H1 (cell line): ENCODE measurements around the gene SGSH. TPM values are rescaled to one million over a fixed set of nuclear protein-coding genes. Genes with fewer than 3 reads are reported as not detected.
A peak's percentile ranks its signal among the peaks of the same experiment; 100 is the strongest.
"Not testable (repeated sequence)": the region's sequence is repeated elsewhere in the genome, so short reads cannot be mapped to it uniquely, and the experiment has no call there.

Experiments
- CTCF ChIA-PET: fragments of 300-600 bp; sonication (Branson Sonifier 250); formaldehyde crosslinking; loops from one replicate; lab custom pipeline; 2021; ENCODE audit not compliant: partially characterized antibody; lab: Charles Lee
- POLR2A ChIA-PET: fragments of 300-600 bp; sonication (Branson Sonifier 250); formaldehyde crosslinking; loops from one replicate; lab custom pipeline; 2021; ENCODE audit warnings: inconsistent platforms; ENCODE audit not compliant: partially characterized antibody; lab: Charles Lee
- DNase-seq, 2 experiments: peaks; one replicate each; pipeline versions ENCODE4 v3.0.0 to v3.0.0-alpha.2; 2010 to 2022; ENCODE audit warnings: low spot score in 2 of 2, low read depth in 1 of 2, mixed read lengths in 1 of 2
- FAIRE-seq: peaks from 2 replicates; lab custom pipeline; 2011; peaks lifted over from hg19 to GRCh38; lab: Jason Lieb, UNC
- H2AFZ ChIP-seq: 2 replicates; pipeline ENCODE4 v1.8.1; 2012; ENCODE audit warnings: low read length, inconsistent platforms
- H2AK5ac ChIP-seq: 2 replicates; pipeline ENCODE4 v1.6.1; 2013; ENCODE audit warnings: low read depth, low read length
- H2BK120ac ChIP-seq: replicated peaks from 2 replicates; pipeline ENCODE3; 2013; ENCODE audit warnings: low read depth, low read length, inconsistent platforms
- H2BK12ac ChIP-seq: 2 replicates; pipeline ENCODE4 v1.6.1; 2013; ENCODE audit warnings: low read depth, low read length
- H2BK15ac ChIP-seq: 2 replicates; pipeline ENCODE4 v1.6.1; 2013; ENCODE audit warnings: low read length
- H2BK20ac ChIP-seq: 2 replicates; pipeline ENCODE4 v1.6.1; 2013; ENCODE audit warnings: low read length
- H2BK5ac ChIP-seq: 2 replicates; pipeline ENCODE4 v1.6.1; 2013; ENCODE audit warnings: low read depth, low read length
- H3K14ac ChIP-seq: 2 replicates; pipeline ENCODE4 v1.6.1; 2013; ENCODE audit warnings: inconsistent platforms; ENCODE audit not compliant: insufficient read length
- H3K18ac ChIP-seq: 2 replicates; pipeline ENCODE4 v1.6.1; 2013; ENCODE audit warnings: low read length; ENCODE audit errors: extremely low read depth
- H3K23ac ChIP-seq: 2 replicates; pipeline ENCODE4 v1.6.1; 2013; ENCODE audit warnings: inconsistent platforms; ENCODE audit not compliant: insufficient read length
- H3K23me2 ChIP-seq: 2 replicates; pipeline ENCODE4 v1.6.1; 2013; ENCODE audit warnings: low read depth, low read length
- H3K27ac ChIP-seq: 2 replicates; pipeline ENCODE4 v1.6.1; 2011; ENCODE audit warnings: low read depth, low read length, inconsistent platforms
- H3K27me3 ChIP-seq, 4 experiments: replicated peaks in 1 of 4; 1 replicate in 1 of 4; 2 replicates in 3 of 4; pipeline versions ENCODE4 v1.6.1 to v1.8.1; 2011 to 2013; ENCODE audit warnings: low read length in 3 of 4, mild to moderate bottlenecking in 3 of 4, inconsistent platforms in 2 of 4, mixed read lengths in 2 of 4, moderate library complexity in 1 of 4; ENCODE audit not compliant: control insufficient read depth in 3 of 4, insufficient read depth in 3 of 4; ENCODE audit errors: extremely low read depth in 1 of 4
- H3K36me3 ChIP-seq, 4 experiments: 2 replicates each; pipeline versions ENCODE4 v1.6.1 to v1.8.1; 2011 to 2013; ENCODE audit warnings: mild to moderate bottlenecking in 4 of 4, low read length in 3 of 4, moderate library complexity in 2 of 4, control low read depth in 1 of 4, inconsistent platforms in 1 of 4; ENCODE audit not compliant: insufficient read depth in 4 of 4, control insufficient read depth in 2 of 4
- H3K4ac ChIP-seq: replicated peaks from 2 replicates; pipeline ENCODE3; 2013; ENCODE audit warnings: low read length, low read depth, mixed read lengths, inconsistent platforms; ENCODE audit not compliant: insufficient read length
- H3K4me1 ChIP-seq, 4 experiments: replicated peaks in 1 of 4; 1 replicate in 1 of 4; 2 replicates in 3 of 4; pipeline versions ENCODE4 v1.6.1 to v1.8.1; 2011 to 2013; ENCODE audit warnings: low read length in 3 of 4, inconsistent platforms in 2 of 4, mixed read lengths in 1 of 4; ENCODE audit not compliant: insufficient read depth in 4 of 4, control insufficient read depth in 3 of 4
- H3K4me2 ChIP-seq, 2 experiments: 2 replicates each; pipeline versions ENCODE4 v1.6.1 to v1.8.1; 2011 to 2013; ENCODE audit warnings: low read depth in 2 of 2, low read length in 2 of 2, control low read depth in 1 of 2, inconsistent platforms in 1 of 2, mild to moderate bottlenecking in 1 of 2; ENCODE audit not compliant: insufficient read depth in 1 of 2
- H3K4me3 ChIP-seq, 4 experiments: fragments of 200-600, 300-600 bp in 1 of 4; sonication (generic), shearing (Covaris generic), sonication (Bioruptor Twin) in 1 of 4; 2 replicates each; pipeline versions ENCODE4 v1.5.1 to v1.8.1; 2011 to 2016; ENCODE audit warnings: low read length in 4 of 4, low read depth in 3 of 4, control low read depth in 2 of 4, inconsistent platforms in 2 of 4, mild to moderate bottlenecking in 2 of 4, mixed read lengths in 1 of 4, moderate library complexity in 1 of 4; ENCODE audit not compliant: insufficient read depth in 2 of 4; ENCODE audit errors: extremely low read depth in 1 of 4
- H3K56ac ChIP-seq: replicated peaks from 2 replicates; pipeline ENCODE3; 2013; ENCODE audit warnings: low read depth, mild to moderate bottlenecking, mixed read lengths, low read length, inconsistent platforms; ENCODE audit not compliant: insufficient read length
- H3K79me1 ChIP-seq: 2 replicates; pipeline ENCODE4 v1.6.1; 2013; ENCODE audit warnings: low read depth, low read length, control low read depth
- H3K79me2 ChIP-seq, 2 experiments: 2 replicates each; pipeline versions ENCODE4 v1.6.1 to v1.8.1; 2012 to 2013; ENCODE audit warnings: low read length in 2 of 2, mild to moderate bottlenecking in 2 of 2, inconsistent platforms in 1 of 2; ENCODE audit not compliant: insufficient read depth in 2 of 2, control insufficient read depth in 1 of 2
- H3K9ac ChIP-seq, 4 experiments: replicated peaks in 1 of 4; 1 replicate in 1 of 4; 2 replicates in 3 of 4; pipeline versions ENCODE4 v1.6.1 to v1.8.1; 2011 to 2013; ENCODE audit warnings: low read depth in 3 of 4, low read length in 3 of 4, control low read depth in 2 of 4, mild to moderate bottlenecking in 2 of 4, moderate library complexity in 2 of 4, inconsistent platforms in 1 of 4; ENCODE audit errors: extremely low read depth in 1 of 4
- H3K9me3 ChIP-seq, 2 experiments: 2 replicates each; pipeline versions ENCODE4 v1.6.1 to v1.8.1; 2012 to 2013; ENCODE audit warnings: mild to moderate bottlenecking in 2 of 2, moderate library complexity in 2 of 2, control low read depth in 1 of 2, inconsistent platforms in 1 of 2, low read depth in 1 of 2, low read length in 1 of 2, mixed read lengths in 1 of 2; ENCODE audit not compliant: insufficient read depth in 2 of 2
- H4K20me1 ChIP-seq, 2 experiments: replicated peaks in 1 of 2; 2 replicates each; pipeline versions ENCODE3 to v1.8.1; 2011 to 2013; ENCODE audit warnings: inconsistent platforms in 2 of 2, low read length in 2 of 2, mild to moderate bottlenecking in 1 of 2; ENCODE audit not compliant: insufficient read depth in 2 of 2, control insufficient read depth in 1 of 2
- H4K5ac ChIP-seq: 2 replicates; pipeline ENCODE4 v1.6.1; 2013; ENCODE audit warnings: low read length, low read depth, mixed read lengths, inconsistent platforms; ENCODE audit not compliant: insufficient read length
- H4K8ac ChIP-seq: 2 replicates; pipeline ENCODE4 v1.8.0; 2013; ENCODE audit warnings: mild to moderate bottlenecking, moderate library complexity, low read length, inconsistent platforms; ENCODE audit not compliant: insufficient read depth; ENCODE audit errors: extremely low read depth
- H4K91ac ChIP-seq: replicated peaks from 2 replicates; pipeline ENCODE3; 2013; ENCODE audit warnings: low read length, mixed read lengths, inconsistent platforms; ENCODE audit not compliant: insufficient read length
- KDM1A ChIP-seq: fragments of 200-600, 300-600 bp; sonication (generic); IDR thresholded peaks from 2 replicates; pipeline ENCODE4 v1.7.1; 2016; ENCODE audit warnings: mild to moderate bottlenecking, low read length, borderline replicate concordance
- WGBS, 2 experiments: shearing (Covaris generic) in 1 of 2; methylation state at CpG; one replicate each; pipeline versions ENCODE4 v1.1.6 to v1.1.7; 2013 to 2015; ENCODE audit warnings: low lambda C conversion rate in 2 of 2, mixed read lengths in 2 of 2, inconsistent platforms in 1 of 2, low coverage in 1 of 2, missing lambda C conversion rate in 1 of 2; ENCODE audit not compliant: insufficient replicate concordance in 2 of 2, insufficient coverage in 1 of 2, insufficient read length in 1 of 2; ENCODE audit errors: extremely low coverage in 1 of 2, missing lambda C conversion rate in 1 of 2; 5-methylcytosine and 5-hydroxymethylcytosine counted together
- polyA plus RNA-seq, 7 experiments: library from polyadenylated mRNA; depleted of rRNA in 3 of 7; stranded (reverse) in 5 of 7; unstranded in 2 of 7; fragments of >200 nt in 5 of 7; fragments of 200-250 nt in 2 of 7; gene quantifications; 1 replicate in 5 of 7; 2 replicates in 1 of 7; 4 replicates in 1 of 7; pipeline versions ENCODE4 v1.2.1 to v1.2.3, GENCODE V29; 2011 to 2013; ENCODE audit warnings: missing spikeins in 2 of 7, mixed read lengths in 2 of 7
- total RNA-seq: library from RNA; stranded (reverse); fragmentation: NEBNext Ultra II Directional; extraction: Animal tissue kit (Norgen Biotek cat#: 25700); gene quantifications from 2 replicates; pipeline ENCODE4 v1.2.1, GENCODE V29; 2021

Gene SGSH
- total and polyA plus RNA-seq, 2 of the 8 experiments (the other 6 are each of a cell fraction or from before 2014, with no cell fraction given), result 18.0 to 19.6 TPM

GRCh38 chr17:80259457-80260068 lies 39.4 kb upstream of the SGSH start (continued):
- no peak for TF ChIP-seq KDM1A

- WGBS, 2 experiments, result 87% methylated on average over 2 of the region's 2 CpGs; no CpG with 5 or more reads in 1 of the 2 experiments
- not testable (repeated sequence) for H3K14ac ChIP-seq, H2BK20ac ChIP-seq, H3K27ac ChIP-seq, H3K4me3 ChIP-seq, H4K91ac ChIP-seq, H3K79me2 ChIP-seq, H4K5ac ChIP-seq, H4K8ac ChIP-seq, H2AFZ ChIP-seq, H2BK5ac ChIP-seq, H3K18ac ChIP-seq, H3K79me1 ChIP-seq, H3K23ac ChIP-seq, H3K36me3 ChIP-seq, H3K23me2 ChIP-seq, H3K9me3 ChIP-seq, H3K27me3 ChIP-seq, FAIRE-seq, H3K4ac ChIP-seq, H3K56ac ChIP-seq, H4K20me1 ChIP-seq, H2BK15ac ChIP-seq, DNase-seq, H2AK5ac ChIP-seq, H3K9ac ChIP-seq
- CTCF ChIA-PET, result interaction anchor here (0.6 kb wide), 1 partner anchor 1996 kb away, joined by 4 read pairs; no protein-coding TSS in a partner anchor
- 0 out of 4 replicates have a peak overlapping the region, but pooled peaks of 1 of the 2 experiments have one; percentile 26 for H3K4me2 ChIP-seq
- peaks cover 9 to 22% (median 19%) of the 10 kb centered on the region in 4 experiments for H3K4me1 ChIP-seq
- H2BK120ac ChIP-seq, result peak overlapping the region; percentile 71
- POLR2A ChIA-PET, result interaction anchor here (0.7 to 2.4 kb wide), 7 partner anchors 12 to 116 kb away, joined by 3 to 9 read pairs (median 3); no protein-coding TSS in a partner anchor
- peak overlapping the region; percentile 75; the same call in 1 of the 2 replicates for H2BK12ac ChIP-seq
Measured at GRCh38 chr17:80258296-80258695, 38.2 kb upstream of the SGSH start.
